HG03097 (cell line): ENCODE results near the gene BAIAP2L1.
"Not testable (repeated sequence)": the region's sequence is repeated elsewhere in the genome, so short reads cannot be mapped to it uniquely, and the experiment has no call there.

ENCODE experiments used
- ATAC-seq: cut with Tn5 transposase; IDR thresholded peaks from one replicate; pipeline ENCODE4 v1.9.1; 2021; ENCODE audit not compliant: unreplicated experiment, low FRiP score

The BAIAP2L1 gene

GRCh38 chr7:98399462-98399861 is 1.4 kb downstream of the BAIAP2L1 start:
- no peak for ATAC-seq

GRCh38 chr7:98398567-98399372 is 2.1 kb downstream of the BAIAP2L1 start:
- ATAC-seq: no peak

GRCh38 chr7:98396768-98397167 is 4.1 kb downstream of the BAIAP2L1 start:
- ATAC-seq: no peak

DNA sequence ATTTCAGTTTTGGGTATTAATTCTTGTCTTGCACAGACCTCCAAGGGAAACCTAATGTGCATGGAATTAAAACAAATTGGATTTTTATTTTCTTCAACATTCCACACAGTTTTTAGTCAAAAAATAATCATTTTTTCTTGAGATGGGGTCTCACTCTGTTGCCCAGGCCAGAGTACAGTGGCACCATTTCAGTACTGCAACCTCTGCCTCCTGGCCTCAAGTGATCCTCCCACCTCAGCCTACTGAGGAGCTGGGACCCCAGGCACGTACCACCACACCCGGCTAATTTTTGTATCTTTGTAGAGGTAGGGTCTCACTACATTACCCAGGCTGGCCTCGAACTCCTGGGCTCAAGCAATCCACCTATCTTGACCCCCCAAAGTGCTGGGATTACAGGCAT is 4.9 kb downstream of the BAIAP2L1 start:
- no peak for ATAC-seq

GRCh38 chr7:98395481-98395880 is 5.4 kb downstream of the BAIAP2L1 start:
- ATAC-seq: no peak

DNA sequence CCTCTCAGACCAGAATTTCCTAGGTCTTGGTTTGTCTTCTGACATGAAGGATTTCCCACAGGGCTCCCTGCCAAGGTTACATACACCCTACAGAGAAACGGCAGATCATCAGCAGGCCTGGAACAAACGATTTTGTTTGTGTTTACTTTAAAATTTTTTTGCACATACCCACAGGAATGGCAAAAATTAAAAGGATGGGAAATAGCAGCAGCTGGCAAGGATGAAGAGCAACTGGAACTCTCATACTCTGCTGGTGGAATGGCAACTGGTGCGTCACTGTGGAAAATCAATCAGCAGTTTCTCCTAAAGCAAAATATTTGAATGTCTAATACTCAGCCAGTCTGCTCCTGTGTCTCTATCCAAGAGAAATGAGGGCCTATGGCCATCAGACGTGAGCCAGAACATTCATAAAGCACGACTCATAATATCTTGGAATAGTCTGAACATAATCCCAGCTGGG is 6.5 kb downstream of the BAIAP2L1 start:
- no peak for ATAC-seq

- no peak for ATAC-seq
These were observed 13.2 kb downstream of the BAIAP2L1 start for GRCh38 chr7:98387544-98388226.

DNA sequence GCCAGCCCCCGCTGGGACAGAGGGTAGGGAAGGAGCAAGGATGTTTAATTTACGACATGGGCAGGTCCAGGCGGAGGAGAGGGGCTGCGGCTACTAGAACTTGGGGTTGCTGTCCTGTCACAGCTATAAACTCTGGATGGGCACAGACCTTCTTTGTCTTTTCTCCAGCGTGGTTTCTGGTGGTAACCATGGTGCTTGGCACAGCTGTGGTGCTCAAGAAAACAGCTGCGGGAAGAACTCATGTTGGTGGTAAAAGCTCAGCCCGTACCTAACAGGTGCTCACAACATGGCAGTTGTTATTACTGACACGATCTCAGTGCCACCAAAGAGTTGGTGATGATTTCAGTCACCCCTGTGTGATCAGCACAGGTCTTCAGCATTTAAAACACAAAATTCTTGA is 13.8 kb downstream of the BAIAP2L1 start:
- no peak for ATAC-seq

GRCh38 chr7:98385532-98385931 is 15.4 kb downstream of the BAIAP2L1 start:
- not testable (repeated sequence) for ATAC-seq

DNA sequence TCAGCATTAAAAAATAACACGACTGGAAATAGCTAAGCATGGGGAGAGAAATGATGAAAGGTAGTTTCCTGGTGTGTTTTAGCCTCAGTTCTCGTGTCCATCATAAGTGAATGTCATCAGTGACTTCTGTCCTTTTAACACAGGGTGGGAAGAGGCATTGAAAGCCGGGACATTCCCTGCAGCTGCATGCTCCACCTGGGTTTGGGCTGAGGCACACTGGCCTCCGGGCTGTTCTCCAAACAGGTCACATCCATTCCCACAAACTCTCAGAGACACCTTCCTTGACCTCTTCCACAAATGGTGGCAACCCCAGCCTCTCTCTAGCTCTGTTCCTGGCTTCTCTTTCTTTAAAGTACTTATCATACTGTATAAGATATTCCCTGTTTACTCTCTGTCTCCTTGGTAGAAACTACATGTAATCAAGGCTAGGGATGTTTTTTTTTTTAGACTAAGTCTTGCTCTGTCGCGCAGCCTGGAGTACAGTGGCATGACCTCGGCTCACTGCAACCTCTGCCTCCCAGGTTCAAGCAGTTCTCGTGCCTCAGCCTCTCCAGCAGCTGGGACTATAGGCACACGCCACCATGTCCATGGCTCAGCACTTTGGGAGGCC is 22.6 kb downstream of the BAIAP2L1 start:
- ATAC-seq: no peak

- no peak for ATAC-seq
These were observed 24.2 kb downstream of the BAIAP2L1 start for GRCh38 chr7:98376711-98377110.

DNA sequence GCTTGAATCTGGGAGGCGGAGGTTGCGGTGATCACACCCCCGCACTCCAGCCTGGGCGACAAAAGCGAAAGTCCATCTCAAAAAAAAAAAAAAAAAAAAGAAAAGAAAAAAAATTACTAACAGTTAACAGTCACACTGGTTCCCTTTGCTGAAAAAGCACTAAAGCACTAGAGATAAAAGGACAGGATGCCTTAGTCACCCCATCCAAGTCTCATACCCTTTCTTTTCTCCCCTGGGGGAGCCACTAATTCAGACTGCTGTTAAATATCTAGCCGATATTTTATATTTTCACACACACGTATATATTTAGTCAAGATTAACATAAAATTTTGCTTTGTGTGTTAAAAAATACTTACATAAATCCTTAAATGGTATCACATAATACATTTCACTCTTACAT is 25.2 kb downstream of the BAIAP2L1 start:
- ATAC-seq: no peak

- no peak for ATAC-seq
These were observed 26.6 kb downstream of the BAIAP2L1 start for GRCh38 chr7:98374285-98374680.

GRCh38 chr7:98372993-98373392 is 27.9 kb downstream of the BAIAP2L1 start:
- ATAC-seq: no peak

- no peak for ATAC-seq
These were observed 31.2 kb downstream of the BAIAP2L1 start for GRCh38 chr7:98369726-98370125.

GRCh38 chr7:98368716-98369115 is 32.2 kb downstream of the BAIAP2L1 start:
- no peak for ATAC-seq

DNA sequence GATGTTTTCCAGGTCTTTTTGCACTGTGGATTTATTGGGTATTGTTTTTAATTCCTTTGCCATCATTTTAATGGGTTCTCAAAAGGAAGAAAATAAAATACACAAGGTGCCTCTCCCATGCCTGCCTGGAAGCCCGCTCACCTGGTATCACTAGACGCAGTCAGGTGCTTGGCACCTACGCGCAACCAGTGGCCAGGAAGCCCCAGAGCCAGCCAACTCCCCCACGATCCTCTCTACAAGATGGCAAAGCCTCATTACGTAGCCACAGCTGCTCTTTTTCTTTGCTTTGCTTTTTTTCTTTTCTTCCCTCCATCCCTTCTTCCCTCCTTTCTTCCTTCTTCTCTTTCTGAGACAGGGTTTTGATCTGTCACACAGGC is 34.3 kb downstream of the BAIAP2L1 start:
- ATAC-seq: no peak

DNA sequence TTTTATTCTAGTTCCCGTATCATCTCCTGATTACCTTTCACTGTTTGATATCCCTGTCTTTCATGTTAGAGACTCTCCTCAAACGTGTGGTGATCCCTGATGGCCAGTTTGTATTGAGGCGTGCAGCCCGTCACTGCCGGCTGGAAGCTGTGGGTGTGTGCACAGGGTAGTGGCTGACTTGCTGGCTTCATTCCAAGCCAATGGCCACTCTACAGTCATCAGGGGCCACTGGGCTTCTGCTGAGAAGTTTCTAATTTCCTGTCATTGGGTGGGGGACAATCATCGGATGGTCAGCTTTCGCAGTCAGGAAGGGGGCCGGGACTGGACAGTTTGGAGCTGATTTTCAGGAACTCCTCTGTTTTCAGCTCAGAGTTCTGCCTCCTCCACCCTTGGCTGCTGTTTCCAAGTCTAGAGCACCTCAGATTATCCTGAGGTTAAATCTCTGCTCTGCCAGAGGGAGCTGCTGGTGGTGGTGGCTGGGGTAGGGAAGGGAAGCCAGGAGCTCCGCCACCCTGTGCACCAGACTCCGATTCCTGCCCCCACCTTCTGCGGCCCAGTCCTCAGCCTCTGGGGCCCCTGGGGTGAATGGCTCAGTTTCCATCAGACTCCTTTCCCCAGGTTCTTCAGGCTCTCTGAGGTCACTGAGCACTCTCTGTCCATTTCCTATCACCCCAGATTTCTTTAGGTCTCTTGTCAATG is 34.9 kb downstream of the BAIAP2L1 start:
- no peak for ATAC-seq

DNA sequence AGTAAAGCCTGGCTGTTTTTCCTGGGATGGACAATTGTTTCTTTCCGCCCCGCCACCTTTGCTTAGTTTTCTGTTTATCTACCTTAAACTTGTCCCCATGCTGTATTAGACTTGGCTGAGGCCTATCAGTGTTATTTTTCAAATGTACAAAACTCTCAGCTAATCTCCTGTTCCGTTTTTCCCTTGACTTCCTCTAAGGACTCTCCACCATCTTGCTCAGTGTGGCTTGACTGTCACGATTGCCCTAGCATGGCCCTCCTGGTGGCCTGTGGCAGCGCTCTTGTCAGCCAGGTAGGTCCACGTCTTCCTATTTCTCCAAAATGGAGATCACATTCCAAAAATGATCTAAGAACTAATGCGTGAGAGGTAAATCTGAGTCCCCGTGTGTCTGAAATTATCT is 36.7 kb downstream of the BAIAP2L1 start:
- ATAC-seq: no peak

DNA sequence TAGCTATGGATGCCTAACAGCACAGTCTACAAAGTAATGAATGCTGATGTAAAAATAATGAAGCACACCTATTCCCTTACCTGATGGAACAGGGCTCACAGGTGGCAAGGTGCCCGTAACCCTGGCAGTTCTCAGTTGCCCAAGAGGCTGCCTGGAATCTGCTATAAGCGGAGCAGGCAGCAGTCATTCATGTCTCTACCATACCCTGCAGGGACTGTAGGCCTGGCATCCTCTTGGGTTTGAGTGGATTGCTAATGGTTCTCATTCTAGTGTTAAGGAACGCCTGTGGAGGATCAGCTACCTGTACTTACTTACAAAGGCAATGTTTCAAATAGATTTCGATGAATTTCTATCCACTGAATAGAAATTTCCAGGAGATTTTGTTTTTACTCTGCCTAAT is 38.4 kb downstream of the BAIAP2L1 start:
- no peak for ATAC-seq
